ENCODE measurements around the gene NR2F6. TPM values are rescaled to one million over a fixed set of nuclear protein-coding genes. Genes with fewer than 3 reads are reported as not detected.

NR2F6 gene
- total RNA-seq, 3 donors from 2014 or later, result 23.2 to 52.4 (median 34.7) TPM

DNA sequence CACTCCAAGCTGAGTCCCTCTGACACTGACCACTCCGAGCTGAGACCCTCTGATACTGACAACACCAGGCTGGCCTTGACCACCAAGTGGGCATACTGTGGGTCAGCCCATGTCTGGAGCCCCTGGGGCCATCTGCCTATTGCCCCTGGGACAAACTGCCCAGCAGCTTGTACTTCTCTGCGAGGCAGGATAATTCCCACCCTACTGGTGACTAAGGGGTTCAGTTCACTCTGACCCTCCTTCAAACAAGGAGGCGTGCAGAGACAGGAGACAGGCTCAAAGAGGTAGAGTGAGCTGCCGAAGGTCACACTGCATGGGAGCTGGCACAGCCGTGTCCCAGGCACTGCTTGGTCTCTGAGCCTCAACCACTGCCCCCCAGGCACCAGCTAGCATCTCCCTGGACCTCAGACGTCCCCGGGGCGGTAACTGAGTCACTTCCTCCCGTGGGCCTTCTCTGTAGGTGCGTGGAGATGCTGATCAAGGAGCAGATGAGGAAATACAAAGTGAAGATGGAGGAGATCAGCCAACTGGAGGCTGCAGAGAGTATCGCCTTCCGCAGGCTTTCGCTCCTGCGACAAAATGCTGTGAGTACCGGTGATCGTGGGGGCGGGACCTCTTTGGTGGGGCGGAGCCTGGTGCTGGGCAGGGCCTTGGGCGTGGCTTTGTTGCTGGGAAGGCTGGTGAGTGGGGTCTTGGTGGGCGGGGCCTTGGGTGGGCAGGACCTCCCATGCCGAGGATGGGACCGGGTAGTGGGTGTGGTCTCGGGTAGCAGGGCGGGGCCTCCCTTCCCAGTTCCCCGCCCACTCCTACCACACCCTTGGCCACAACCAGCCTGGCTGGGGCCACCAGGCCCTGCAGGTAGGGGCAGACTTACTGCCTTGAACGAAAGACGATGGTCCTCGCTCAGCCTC, 36.3 kb downstream of the NR2F6 start:
- intact Hi-C loops (cut with DNase I; ENCODE audit: low total_unique reads), result no loop called here
- H3K36me3 ChIP-seq, result no peaks in the 10 kb centered on the region
- DNase-seq (ENCODE audit: low spot score in 2 of 2), result no peak
- TF ChIP-seq POLR2AphosphoS5 (IDR thresholded peaks at IDR 0.05), result no peak
- TF ChIP-seq, protein P1, sequence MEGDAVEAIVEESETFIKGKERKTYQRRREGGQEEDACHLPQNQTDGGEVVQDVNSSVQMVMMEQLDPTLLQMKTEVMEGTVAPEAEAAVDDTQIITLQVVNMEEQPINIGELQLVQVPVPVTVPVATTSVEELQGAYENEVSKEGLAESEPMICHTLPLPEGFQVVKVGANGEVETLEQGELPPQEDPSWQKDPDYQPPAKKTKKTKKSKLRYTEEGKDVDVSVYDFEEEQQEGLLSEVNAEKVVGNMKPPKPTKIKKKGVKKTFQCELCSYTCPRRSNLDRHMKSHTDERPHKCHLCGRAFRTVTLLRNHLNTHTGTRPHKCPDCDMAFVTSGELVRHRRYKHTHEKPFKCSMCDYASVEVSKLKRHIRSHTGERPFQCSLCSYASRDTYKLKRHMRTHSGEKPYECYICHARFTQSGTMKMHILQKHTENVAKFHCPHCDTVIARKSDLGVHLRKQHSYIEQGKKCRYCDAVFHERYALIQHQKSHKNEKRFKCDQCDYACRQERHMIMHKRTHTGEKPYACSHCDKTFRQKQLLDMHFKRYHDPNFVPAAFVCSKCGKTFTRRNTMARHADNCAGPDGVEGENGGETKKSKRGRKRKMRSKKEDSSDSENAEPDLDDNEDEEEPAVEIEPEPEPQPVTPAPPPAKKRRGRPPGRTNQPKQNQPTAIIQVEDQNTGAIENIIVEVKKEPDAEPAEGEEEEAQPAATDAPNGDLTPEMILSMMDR (IDR thresholded peaks at IDR 0.05), result no peak
- no peak for TF ChIP-seq POLR2A (IDR thresholded peaks at IDR 0.05)
- H3K9me3 ChIP-seq, result no peaks in the 10 kb centered on the region
- no peak overlapping the region for H3K27ac ChIP-seq
- H3K4me1 ChIP-seq, result no peaks in the 10 kb centered on the region
- H3K4me3 ChIP-seq, result no peak overlapping the region
- H3K27me3 ChIP-seq, result no peaks in the 10 kb centered on the region

DNA sequence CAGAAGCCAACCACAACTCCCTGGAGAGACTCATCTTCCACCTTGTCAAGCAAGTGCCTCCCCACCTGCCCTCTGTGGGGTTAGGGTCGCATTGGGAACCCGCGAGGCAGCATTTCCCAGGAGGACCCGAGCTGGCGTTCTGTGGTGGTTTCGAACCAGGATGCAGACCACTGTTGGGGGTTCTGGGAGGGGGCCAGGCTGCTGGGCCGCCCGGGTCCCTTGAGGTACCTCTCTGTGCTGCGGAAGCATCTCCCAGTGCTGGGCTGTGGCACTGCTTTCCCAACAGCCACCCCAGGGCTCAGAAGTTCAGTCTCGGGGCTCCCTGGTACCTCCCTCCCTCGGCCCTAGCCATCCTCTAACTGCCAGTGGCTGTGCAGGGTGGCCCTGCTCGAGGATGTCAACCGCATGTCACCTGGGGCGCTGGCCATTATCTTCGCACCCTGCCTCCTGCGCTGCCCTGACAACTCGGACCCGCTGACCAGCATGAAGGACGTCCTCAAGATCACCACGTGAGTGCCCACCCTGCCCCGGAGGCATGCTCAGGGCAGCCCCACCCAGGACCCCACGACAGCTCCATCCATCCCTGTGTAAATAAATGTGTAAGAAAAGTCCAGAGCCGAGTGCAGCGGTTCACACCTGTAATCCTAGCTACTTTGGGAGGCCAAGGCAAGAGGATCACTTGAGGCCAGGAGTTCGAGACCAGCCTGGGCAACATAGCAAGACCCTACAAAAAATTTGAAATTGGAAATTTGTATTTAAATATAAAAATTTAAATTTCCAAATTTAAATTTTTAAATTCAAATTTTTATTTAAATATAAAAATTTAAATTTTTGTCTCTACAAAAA, 38.8 kb downstream of the NR2F6 start:
- Histone ChIP-seq H3K4me1 (no peaks in the 10 kb centered on the region), H3K27me3 (no peaks in the 10 kb centered on the region), H3K36me3 (no peaks in the 10 kb centered on the region), H3K27ac (no peak overlapping the region), H3K9me3 (no peaks in the 10 kb centered on the region), H3K4me3 (no peak overlapping the region)
- TF ChIP-seq, protein P1 (IDR thresholded peaks at IDR 0.05), result no peak
- TF ChIP-seq POLR2AphosphoS5 (IDR thresholded peaks at IDR 0.05) (no peak), POLR2A (IDR thresholded peaks at IDR 0.05) (no peak)
- intact Hi-C loops (cut with DNase I; ENCODE audit: low total_unique reads), result no loop called here
- DNase-seq (ENCODE audit: low spot score in 2 of 2), result no peak

DNA sequence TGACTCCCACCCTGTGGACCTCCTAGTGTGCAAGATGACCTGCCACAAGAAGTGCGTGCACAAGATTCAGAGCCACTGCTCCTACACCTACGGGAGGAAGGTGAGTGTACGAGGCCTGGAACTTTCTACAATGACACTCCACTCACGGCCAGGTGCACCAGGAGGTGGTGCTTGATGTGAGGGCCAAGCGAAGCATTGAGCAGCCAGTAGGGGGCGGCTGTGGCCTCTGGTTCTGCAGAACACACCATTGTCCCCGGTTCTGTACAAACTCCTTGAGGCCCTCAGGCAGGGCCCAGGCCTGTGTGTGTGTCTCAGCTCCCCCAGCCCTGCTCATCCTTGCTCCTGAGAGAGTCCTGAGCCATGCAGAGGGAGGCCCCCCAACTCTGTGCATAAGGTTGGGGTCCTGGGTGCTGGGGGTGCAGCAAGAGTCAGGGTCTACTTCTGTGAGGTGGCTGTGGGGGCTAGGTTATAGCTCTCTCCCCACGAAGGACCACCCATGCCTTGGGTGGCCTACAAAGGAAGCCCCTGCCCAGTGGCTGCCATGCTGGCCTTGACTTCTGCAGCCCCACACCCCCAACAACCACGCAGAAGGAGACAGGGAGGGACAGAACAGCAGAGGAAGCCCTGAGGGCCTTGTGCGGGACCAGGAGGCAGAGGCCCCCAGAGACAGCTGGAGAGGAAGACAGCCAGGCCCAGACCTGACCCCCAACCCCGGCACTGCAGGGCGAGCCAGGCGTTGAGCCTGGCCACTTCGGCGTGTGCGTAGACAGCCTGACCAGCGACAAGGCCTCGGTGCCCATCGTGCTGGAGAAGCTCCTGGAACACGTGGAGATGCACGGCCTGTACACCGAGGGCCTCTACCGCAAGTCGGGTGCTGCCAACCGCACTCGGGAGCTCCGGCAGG, 40.2 kb downstream of the NR2F6 start:
- Histone ChIP-seq H3K4me1 (no peaks in the 10 kb centered on the region), H3K9me3 (no peaks in the 10 kb centered on the region), H3K27me3 (no peaks in the 10 kb centered on the region), H3K27ac (no peak overlapping the region), H3K36me3 (no peaks in the 10 kb centered on the region), H3K4me3 (no peak overlapping the region)
- intact Hi-C loops (cut with DNase I; ENCODE audit: low total_unique reads), result no loop called here
- no peak for TF ChIP-seq POLR2A (IDR thresholded peaks at IDR 0.05)
- TF ChIP-seq, protein P1 (IDR thresholded peaks at IDR 0.05), result peak in 2 of 3 donors; percentile 66 to 69
- peak; percentile 60 to 71 for DNase-seq (ENCODE audit: low spot score in 2 of 2)

DNA sequence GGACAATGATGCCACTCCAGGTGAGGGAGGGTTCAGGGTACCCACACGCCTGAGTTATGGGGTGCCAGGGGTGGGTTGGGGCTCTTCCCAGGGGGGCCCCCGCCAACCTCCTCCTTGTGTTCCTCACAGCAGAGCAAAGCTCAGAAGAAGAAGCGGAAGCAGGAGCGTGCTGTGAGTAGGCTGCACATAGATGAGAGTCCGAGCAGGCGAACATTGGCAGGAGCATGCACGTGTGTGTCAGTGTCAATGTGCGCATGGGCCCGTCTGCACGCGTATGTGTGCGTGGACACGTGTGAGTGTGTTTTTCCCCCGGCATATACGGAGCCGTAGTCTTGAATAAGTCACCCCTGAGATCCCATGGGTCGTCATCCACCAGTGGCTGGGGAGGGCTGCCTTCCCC, 43.0 kb downstream of the NR2F6 start:
- Histone ChIP-seq H3K36me3 (no peaks in the 10 kb centered on the region), H3K27me3 (no peaks in the 10 kb centered on the region), H3K4me1 (no peaks in the 10 kb centered on the region), H3K27ac (no peak overlapping the region), H3K9me3 (no peaks in the 10 kb centered on the region), H3K4me3 (no peak overlapping the region)
- DNase-seq (ENCODE audit: low spot score in 2 of 2), result no peak
- no peak for TF ChIP-seq POLR2A (IDR thresholded peaks at IDR 0.05)
- no peak for TF ChIP-seq POLR2AphosphoS5 (IDR thresholded peaks at IDR 0.05)
- TF ChIP-seq, protein P1 (IDR thresholded peaks at IDR 0.05), result no peak
- intact Hi-C loops (cut with DNase I; ENCODE audit: low total_unique reads), result no loop called here
